HFFc6 (cell line): ENCODE results near the gene WDR6. TPM values are rescaled to one million over a fixed set of nuclear protein-coding genes. Genes with fewer than 3 reads are reported as not detected.

Experiments used
- DNase-seq: peaks from one replicate; pipeline ENCODE4 v3.0.0-alpha.2; 2018
- H3K27ac Mint-ChIP-seq: 2 replicates; pipeline ENCODE4 v1.8.0; 2020; ENCODE audit warnings: mild to moderate bottlenecking, mixed read lengths
- H3K27me3 Mint-ChIP-seq: 2 replicates; pipeline ENCODE4 v1.8.0; 2021; ENCODE audit warnings: mild to moderate bottlenecking, moderate library complexity, mixed read lengths; ENCODE audit not compliant: insufficient read depth
- H3K36me3 Mint-ChIP-seq: 2 replicates; pipeline ENCODE4 v1.8.0; 2021; ENCODE audit warnings: low read depth, mixed read lengths
- H3K4me1 Mint-ChIP-seq: 2 replicates; pipeline ENCODE4 v1.8.0; 2020; ENCODE audit warnings: low read depth, mixed read lengths
- H3K4me3 Mint-ChIP-seq: 2 replicates; pipeline ENCODE4 v1.8.0; 2020; ENCODE audit warnings: mild to moderate bottlenecking, moderate library complexity, mixed read lengths
- H3K9me3 Mint-ChIP-seq: 2 replicates; pipeline ENCODE4 v1.8.0; 2020; ENCODE audit warnings: mild to moderate bottlenecking, mixed read lengths
- total RNA-seq, 6 experiments: library from RNA; stranded (reverse); fragmentation: NEBNext Ultra II Directional; extraction: Animal tissue kit (Norgen Biotek cat#: 25700); gene quantifications; 2 replicates in 1 of 6; 3 replicates in 5 of 6; pipeline ENCODE4 v1.2.3, GENCODE V29; 2021
- TF ChIP-seq, protein P1 (sequence below): fragments of 200-600 bp; sonication (generic); IDR thresholded peaks from 2 replicates; pipeline ENCODE4 v1.5.0; 2021; ENCODE audit warnings: antibody characterized with exemption, mild to moderate bottlenecking

WDR6 gene
- total RNA-seq, 6 experiments from 2014 or later: 107 to 123 (median 115) TPM

DNA sequence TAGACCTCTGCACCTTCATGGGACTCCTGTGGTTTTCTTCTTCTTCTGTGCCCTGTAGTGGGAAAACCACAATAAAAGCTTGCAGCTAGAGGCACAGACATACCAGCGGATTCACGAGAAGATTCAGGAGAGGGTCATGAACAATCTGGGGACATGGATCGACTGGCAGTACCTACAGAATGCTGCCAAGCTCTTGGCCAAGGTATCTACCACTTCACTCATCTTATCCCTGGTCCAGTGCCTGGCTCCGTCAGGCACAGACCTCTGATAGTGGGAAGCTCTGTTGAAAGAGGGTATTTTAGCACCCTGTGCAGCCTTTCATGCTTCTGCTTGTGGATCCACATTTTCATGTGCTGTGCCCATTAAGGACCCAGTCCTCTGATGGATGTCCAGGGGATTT is 26.9 kb upstream of the WDR6 start:
- H3K4me3 Mint-ChIP-seq: no peak overlapping the region
- no peaks in the 10 kb centered on the region; the same call in none of the 2 replicates for H3K27me3 Mint-ChIP-seq
- no peaks in the 10 kb centered on the region for H3K9me3 Mint-ChIP-seq
- H3K27ac Mint-ChIP-seq: no peak overlapping the region
- peaks cover 9% of the 10 kb centered on the region; the same call in 1 of the 2 replicates for H3K4me1 Mint-ChIP-seq
- peaks cover 1% of the 10 kb centered on the region for H3K36me3 Mint-ChIP-seq
- TF ChIP-seq, protein P1, sequence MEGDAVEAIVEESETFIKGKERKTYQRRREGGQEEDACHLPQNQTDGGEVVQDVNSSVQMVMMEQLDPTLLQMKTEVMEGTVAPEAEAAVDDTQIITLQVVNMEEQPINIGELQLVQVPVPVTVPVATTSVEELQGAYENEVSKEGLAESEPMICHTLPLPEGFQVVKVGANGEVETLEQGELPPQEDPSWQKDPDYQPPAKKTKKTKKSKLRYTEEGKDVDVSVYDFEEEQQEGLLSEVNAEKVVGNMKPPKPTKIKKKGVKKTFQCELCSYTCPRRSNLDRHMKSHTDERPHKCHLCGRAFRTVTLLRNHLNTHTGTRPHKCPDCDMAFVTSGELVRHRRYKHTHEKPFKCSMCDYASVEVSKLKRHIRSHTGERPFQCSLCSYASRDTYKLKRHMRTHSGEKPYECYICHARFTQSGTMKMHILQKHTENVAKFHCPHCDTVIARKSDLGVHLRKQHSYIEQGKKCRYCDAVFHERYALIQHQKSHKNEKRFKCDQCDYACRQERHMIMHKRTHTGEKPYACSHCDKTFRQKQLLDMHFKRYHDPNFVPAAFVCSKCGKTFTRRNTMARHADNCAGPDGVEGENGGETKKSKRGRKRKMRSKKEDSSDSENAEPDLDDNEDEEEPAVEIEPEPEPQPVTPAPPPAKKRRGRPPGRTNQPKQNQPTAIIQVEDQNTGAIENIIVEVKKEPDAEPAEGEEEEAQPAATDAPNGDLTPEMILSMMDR: no peak
- no peak for DNase-seq

DNA sequence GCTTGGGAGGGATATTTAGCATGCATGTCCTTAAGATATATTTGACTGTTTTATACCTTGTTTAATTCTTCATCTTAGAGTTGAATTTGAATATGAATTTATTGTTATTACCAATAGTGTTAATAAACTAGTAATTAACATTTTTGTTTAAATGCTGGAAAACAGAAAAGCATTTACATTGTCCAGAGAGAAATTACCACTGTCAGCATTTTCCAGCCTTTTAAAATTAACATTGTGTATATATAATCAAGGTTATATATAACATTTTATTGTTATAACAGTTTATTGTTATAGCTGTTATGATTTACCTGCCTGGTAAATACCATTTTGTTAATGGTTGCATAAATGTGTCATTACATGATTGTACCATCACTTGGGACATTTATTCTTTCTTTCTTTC is 25.2 kb upstream of the WDR6 start:
- H3K4me3 Mint-ChIP-seq: no peak overlapping the region
- no peaks in the 10 kb centered on the region for H3K9me3 Mint-ChIP-seq
- TF ChIP-seq, protein P1: no peak
- H3K27ac Mint-ChIP-seq: no peak overlapping the region
- no peak for DNase-seq
- H3K27me3 Mint-ChIP-seq: peaks cover 4% of the 10 kb centered on the region
- no peaks in the 10 kb centered on the region for H3K36me3 Mint-ChIP-seq
- peaks cover 9% of the 10 kb centered on the region; the same call in 1 of the 2 replicates for H3K4me1 Mint-ChIP-seq

DNA sequence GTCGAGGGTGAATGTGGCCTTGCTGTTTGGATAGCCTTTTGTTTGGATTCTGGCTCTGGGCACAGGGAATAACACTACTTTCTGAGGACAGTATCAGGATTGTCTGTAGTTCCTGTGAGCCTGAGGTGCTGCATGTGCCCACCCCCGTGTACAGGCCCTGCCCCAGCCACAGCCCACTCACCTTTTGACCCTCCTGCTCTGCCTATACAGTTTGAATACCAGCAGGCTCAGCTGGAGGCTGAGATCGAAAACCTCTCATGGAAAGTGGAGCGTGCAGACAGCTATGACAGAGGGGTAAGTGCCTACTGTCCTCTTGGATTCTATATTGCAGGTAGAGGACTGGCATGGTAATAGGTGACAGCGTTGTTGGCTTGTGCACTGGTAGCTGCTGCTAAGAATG is 24.5 kb upstream of the WDR6 start:
- Mint-ChIP-seq H3K36me3 (no peaks in the 10 kb centered on the region), H3K9me3 (no peaks in the 10 kb centered on the region), H3K27ac (no peak overlapping the region), H3K4me3 (no peak overlapping the region), H3K4me1 (peaks cover 10% of the 10 kb centered on the region), H3K27me3 (peaks cover 4% of the 10 kb centered on the region)
- TF ChIP-seq, protein P1: no peak
- no peak for DNase-seq

DNA sequence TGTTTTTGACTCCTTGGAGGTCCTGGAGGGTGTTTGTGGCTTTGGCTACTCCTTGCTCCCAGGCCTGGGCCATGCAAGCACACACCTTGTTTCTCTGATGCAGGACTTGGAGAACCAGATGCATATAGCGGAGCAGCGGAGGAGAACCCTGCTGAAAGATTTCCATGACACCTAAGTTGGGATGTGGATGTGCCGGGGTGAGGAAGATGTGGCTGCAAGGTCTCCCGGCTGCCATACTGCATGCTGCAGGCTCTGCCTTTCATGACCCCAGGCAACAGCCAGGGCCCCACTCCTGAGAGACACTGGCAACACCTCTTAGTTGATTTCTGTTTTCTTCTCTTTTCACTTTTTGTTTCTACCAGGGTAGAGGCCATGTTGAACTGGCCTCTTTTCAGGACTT is 24.1 kb upstream of the WDR6 start:
- Mint-ChIP-seq H3K4me1 (peaks cover 14% of the 10 kb centered on the region), H3K36me3 (no peaks in the 10 kb centered on the region), H3K27me3 (peaks cover 5% of the 10 kb centered on the region), H3K4me3 (no peak overlapping the region), H3K27ac (no peak overlapping the region), H3K9me3 (no peaks in the 10 kb centered on the region)
- DNase-seq: no peak
- TF ChIP-seq, protein P1: no peak

DNA sequence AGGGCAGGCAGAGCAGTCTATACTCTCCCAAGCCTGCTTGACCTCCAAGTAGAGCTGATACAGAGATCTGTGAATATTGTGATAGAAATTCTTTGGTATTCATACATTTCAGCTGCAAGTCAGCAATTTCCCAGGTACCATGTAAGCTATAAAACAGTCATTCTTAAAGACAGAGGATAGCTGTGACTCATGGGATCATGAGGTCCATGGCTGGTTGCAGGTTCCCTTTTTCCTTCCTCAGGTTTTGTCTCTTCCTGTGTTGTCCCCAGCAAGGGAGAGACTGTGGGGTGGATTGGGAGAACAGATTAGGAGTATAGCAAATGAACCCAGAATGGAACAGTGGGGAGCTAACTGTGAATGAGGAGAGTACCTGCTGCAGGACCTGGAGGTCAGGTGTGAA is 22.5 kb upstream of the WDR6 start:
- H3K4me3 Mint-ChIP-seq: no peak overlapping the region
- TF ChIP-seq, protein P1: no peak
- no peaks in the 10 kb centered on the region for H3K9me3 Mint-ChIP-seq
- no peaks in the 10 kb centered on the region for H3K36me3 Mint-ChIP-seq
- peak overlapping the region; percentile 53; the same call in 1 of the 2 replicates for H3K27ac Mint-ChIP-seq
- no peak for DNase-seq
- H3K4me1 Mint-ChIP-seq: peaks cover 25% of the 10 kb centered on the region
- peaks cover 9% of the 10 kb centered on the region for H3K27me3 Mint-ChIP-seq
